DND-41 (cell line): ENCODE measurements around the gene FAM171A1.

Experiments used
- ATAC-seq: fragments of 200-7000 bp; cut with Tn5 transposase; 3 replicates; pipeline ENCODE4 v1.9.1; 2021; ENCODE audit warnings: low read depth; ENCODE audit not compliant: insufficient read depth
- DNase-seq: peaks from one replicate; pipeline ENCODE4 v3.0.0-alpha.2; 2020
- H2AFZ ChIP-seq: 2 replicates; pipeline ENCODE4 v1.6.0; 2012; ENCODE audit warnings: low read depth, low read length
- H3K27ac ChIP-seq: 2 replicates; pipeline ENCODE4 v1.5.1; 2012; ENCODE audit warnings: low read length, inconsistent platforms
- H3K27me3 ChIP-seq: fragments of 200-600 bp; sonication (generic); 2 replicates; pipeline ENCODE4 v1.6.0; 2012; ENCODE audit warnings: low read length, mild to moderate bottlenecking, inconsistent platforms; ENCODE audit not compliant: insufficient read depth, poor library complexity
- H3K36me3 ChIP-seq: 2 replicates; pipeline ENCODE4 v1.5.1; 2012; ENCODE audit warnings: low read length, inconsistent platforms; ENCODE audit not compliant: insufficient read depth
- H3K4me1 ChIP-seq: 2 replicates; pipeline ENCODE4 v1.5.1; 2012; ENCODE audit warnings: mild to moderate bottlenecking, low read length; ENCODE audit not compliant: insufficient read depth
- H3K4me2 ChIP-seq: 2 replicates; pipeline ENCODE4 v1.6.0; 2012; ENCODE audit warnings: mild to moderate bottlenecking, moderate library complexity, low read length, inconsistent platforms; ENCODE audit not compliant: insufficient read depth
- H3K4me3 ChIP-seq, 2 experiments: fragments of 200-600 bp in 1 of 2; shearing (Covaris generic) in 1 of 2; 2 replicates each; pipeline ENCODE4 v1.5.1; 2012 to 2016; ENCODE audit warnings: inconsistent platforms in 2 of 2, low read length in 2 of 2, mild to moderate bottlenecking in 2 of 2, low read depth in 1 of 2, moderate library complexity in 1 of 2
- H3K79me2 ChIP-seq: 2 replicates; pipeline ENCODE4 v1.6.0; 2012; ENCODE audit warnings: low read length, inconsistent platforms; ENCODE audit not compliant: insufficient read depth
- H3K9ac ChIP-seq: 2 replicates; pipeline ENCODE4 v1.6.0; 2012; ENCODE audit warnings: low read depth, mild to moderate bottlenecking, inconsistent platforms, low read length, moderate library complexity
- H3K9me3 ChIP-seq: 2 replicates; pipeline ENCODE4 v1.5.1; 2012; ENCODE audit warnings: low read length, moderate library complexity, mild to moderate bottlenecking, inconsistent platforms; ENCODE audit not compliant: insufficient read depth, severe bottlenecking
- H4K20me1 ChIP-seq: 2 replicates; pipeline ENCODE4 v1.6.0; 2012; ENCODE audit warnings: low read length; ENCODE audit not compliant: insufficient read depth
- CTCF ChIP-seq: IDR thresholded peaks from 2 replicates; pipeline ENCODE4 v1.5.1; 2012; ENCODE audit warnings: borderline replicate concordance, low read length, moderate library complexity, mild to moderate bottlenecking; ENCODE audit not compliant: poor library complexity, severe bottlenecking; ENCODE audit errors: extremely low read depth
- EZH2 ChIP-seq: IDR thresholded peaks from 3 replicates; pipeline ENCODE4 v1.6.1; 2012; ENCODE audit warnings: borderline replicate concordance, low read depth, mild to moderate bottlenecking, moderate library complexity, low read length, inconsistent platforms; ENCODE audit not compliant: severe bottlenecking

FAM171A1 gene

GRCh38 chr10:15351099-15351820, 19.8 kb downstream of the FAM171A1 start:
- no peaks in the 10 kb centered on the region for H3K36me3 ChIP-seq
- peaks cover 7% of the 10 kb centered on the region; the same call in 1 of the 2 replicates for H4K20me1 ChIP-seq
- H3K79me2 ChIP-seq, result no peaks in the 10 kb centered on the region; the same call in 1 of the 2 replicates
- no peaks in the 10 kb centered on the region for H3K27me3 ChIP-seq
- H3K9me3 ChIP-seq, result no peaks in the 10 kb centered on the region
- no peak for TF ChIP-seq EZH2
- TF ChIP-seq CTCF, result no peak
- H3K4me3 ChIP-seq, result no peak overlapping the region
- no peak overlapping the region for H3K9ac ChIP-seq
- H3K4me1 ChIP-seq, result no peaks in the 10 kb centered on the region
- no peak for DNase-seq
- no peak for ATAC-seq
- H3K27ac ChIP-seq, result no peak overlapping the region
- H2AFZ ChIP-seq, result no peak overlapping the region
- no peak overlapping the region for H3K4me2 ChIP-seq

GRCh38 chr10:15349112-15349511, 22.0 kb downstream of the FAM171A1 start:
- Histone ChIP-seq H3K4me1 (no peaks in the 10 kb centered on the region), H3K27me3 (no peaks in the 10 kb centered on the region), H3K9me3 (no peaks in the 10 kb centered on the region), H3K36me3 (no peaks in the 10 kb centered on the region), H2AFZ (no peak overlapping the region), H3K4me2 (no peak overlapping the region), H3K9ac (no peak overlapping the region), H4K20me1 (peaks cover 12% of the 10 kb centered on the region), H3K27ac (no peak overlapping the region), H3K4me3 (no peak overlapping the region), H3K79me2 (no peaks in the 10 kb centered on the region; the same call in 1 of the 2 replicates)
- no peak for DNase-seq
- no peak for TF ChIP-seq EZH2
- TF ChIP-seq CTCF, result no peak
- ATAC-seq, result no peak

- no peaks in the 10 kb centered on the region for H3K9me3 ChIP-seq
- H3K4me2 ChIP-seq, result no peak overlapping the region
- DNase-seq, result no peak
- H3K4me1 ChIP-seq, result no peaks in the 10 kb centered on the region
- no peaks in the 10 kb centered on the region for H3K27me3 ChIP-seq
- TF ChIP-seq EZH2, result no peak
- TF ChIP-seq CTCF, result no peak
- no peaks in the 10 kb centered on the region for H3K79me2 ChIP-seq
- H3K9ac ChIP-seq, result no peak overlapping the region
- H3K4me3 ChIP-seq, result no peak overlapping the region
- H3K36me3 ChIP-seq, result no peaks in the 10 kb centered on the region
- no peak for ATAC-seq
- H4K20me1 ChIP-seq, result peaks cover 8% of the 10 kb centered on the region
- no peak overlapping the region for H2AFZ ChIP-seq
- no peak overlapping the region for H3K27ac ChIP-seq
These were observed 22.5 kb downstream of the FAM171A1 start for GRCh38 chr10:15348579-15348978.

GRCh38 chr10:15347150-15347549, 23.9 kb downstream of the FAM171A1 start:
- no peaks in the 10 kb centered on the region for H3K4me1 ChIP-seq
- TF ChIP-seq EZH2, result no peak
- TF ChIP-seq CTCF, result no peak
- no peaks in the 10 kb centered on the region for H3K36me3 ChIP-seq
- H3K79me2 ChIP-seq, result no peaks in the 10 kb centered on the region
- no peaks in the 10 kb centered on the region for H3K27me3 ChIP-seq
- no peak overlapping the region for H3K9ac ChIP-seq
- H2AFZ ChIP-seq, result no peak overlapping the region
- no peak overlapping the region for H3K4me2 ChIP-seq
- no peak overlapping the region for H3K4me3 ChIP-seq
- H3K27ac ChIP-seq, result no peak overlapping the region
- H3K9me3 ChIP-seq, result no peaks in the 10 kb centered on the region
- DNase-seq (no peak), ATAC-seq (no peak)
- H4K20me1 ChIP-seq, result peaks cover 17% of the 10 kb centered on the region
